ENCODE data around the gene SIPA1.

The SIPA1 gene

DNA sequence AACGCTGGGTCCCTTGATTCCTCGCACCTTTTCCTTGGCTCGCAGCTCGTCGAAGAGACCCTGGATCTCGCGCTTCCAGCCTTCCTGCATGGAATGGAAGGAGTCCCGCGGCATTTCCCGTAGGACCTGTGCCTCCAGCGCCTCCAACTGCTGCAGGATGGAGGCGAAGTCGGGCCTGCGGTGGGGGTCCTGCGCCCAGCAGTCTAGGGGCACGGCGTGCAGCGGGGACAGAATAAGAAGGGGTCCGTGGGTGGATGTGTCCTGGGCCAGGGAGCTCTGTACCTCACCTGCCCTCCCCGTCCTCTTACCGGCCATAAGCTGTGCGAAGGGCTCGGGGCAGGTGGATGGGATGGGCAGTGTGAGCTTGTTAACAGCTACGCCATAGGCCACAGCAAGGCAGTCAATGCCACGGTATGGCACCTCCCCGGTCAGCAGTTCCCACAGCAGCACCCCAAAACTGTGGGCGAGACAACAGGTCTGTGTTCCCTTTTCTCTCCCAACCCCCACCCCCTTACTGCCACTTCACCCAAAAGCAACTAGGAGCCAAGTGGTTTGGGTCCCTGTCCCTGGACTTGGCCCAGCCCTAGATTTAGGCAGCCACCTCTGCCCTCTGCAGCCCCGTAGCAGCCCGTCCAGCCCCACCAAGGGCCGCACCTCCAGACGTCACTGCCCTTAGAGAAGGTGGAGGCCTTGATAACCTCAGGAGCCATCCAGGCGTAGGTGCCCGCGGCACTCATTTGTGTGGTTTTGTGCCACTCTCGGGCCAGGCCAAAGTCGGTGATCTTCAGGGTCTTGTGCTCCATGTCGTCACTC is 30.1 kb upstream of the SIPA1 start:
- no peak for DNase-seq

DNA sequence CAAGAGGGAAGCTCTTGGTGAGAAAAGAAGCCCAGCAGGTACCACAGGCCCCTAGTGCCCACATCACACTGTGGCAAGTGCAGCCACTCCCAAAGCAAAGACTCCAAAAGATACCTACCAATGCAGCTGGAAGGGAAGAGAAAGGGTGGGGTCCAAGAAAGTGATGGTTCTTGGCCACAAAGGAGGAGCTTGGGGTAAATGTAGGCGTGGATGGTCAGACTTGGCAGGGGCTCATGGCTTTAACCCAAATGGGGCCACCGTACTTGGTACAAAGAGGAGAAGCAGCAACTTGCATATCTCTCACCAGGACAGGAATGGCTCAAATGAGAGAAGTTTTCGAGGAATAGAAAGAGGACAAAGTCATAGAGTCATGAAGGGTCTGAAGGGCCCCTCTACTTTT is 28.7 kb upstream of the SIPA1 start:
- no peak for DNase-seq

DNA sequence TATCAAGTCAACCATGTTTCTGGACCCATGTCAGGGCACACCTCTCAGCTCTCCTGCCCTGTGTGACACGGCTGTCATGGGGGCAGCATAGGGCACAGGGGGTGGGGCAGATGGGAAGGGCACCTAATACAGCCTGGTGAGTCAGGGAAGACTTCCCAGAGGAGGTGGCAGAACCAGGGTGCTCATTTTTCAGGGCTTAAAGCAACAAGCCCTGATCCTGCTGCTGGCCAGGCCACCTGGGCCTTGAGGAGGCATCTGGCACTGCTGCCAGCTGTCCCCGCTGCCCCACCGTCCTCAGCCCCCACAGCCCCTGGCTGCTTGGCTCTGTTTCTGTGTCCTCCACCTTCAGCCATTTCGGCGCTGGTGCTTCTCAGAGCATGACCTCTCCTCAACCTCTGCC is 28.2 kb upstream of the SIPA1 start:
- no peak for DNase-seq

DNA sequence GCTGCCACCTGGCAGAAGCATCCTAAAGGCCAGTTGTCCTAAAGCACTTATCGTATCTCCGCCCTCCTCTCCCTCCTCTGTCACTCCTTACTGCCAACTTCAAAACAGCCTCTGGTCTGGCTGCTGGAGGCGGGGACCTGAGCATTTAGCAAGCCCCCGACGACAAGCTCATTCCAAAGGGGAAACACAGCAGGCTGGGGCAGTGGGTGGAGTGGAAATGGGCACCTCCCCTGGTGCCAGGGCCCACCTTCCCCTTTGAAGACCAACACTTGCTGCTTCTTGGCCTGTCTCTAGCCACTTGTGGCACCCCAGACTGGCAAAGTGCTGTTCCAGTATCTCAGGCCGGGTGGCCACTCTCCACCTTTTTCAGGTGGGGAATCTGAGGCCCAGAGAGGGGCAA is 27.5 kb upstream of the SIPA1 start:
- no peak for DNase-seq

DNA sequence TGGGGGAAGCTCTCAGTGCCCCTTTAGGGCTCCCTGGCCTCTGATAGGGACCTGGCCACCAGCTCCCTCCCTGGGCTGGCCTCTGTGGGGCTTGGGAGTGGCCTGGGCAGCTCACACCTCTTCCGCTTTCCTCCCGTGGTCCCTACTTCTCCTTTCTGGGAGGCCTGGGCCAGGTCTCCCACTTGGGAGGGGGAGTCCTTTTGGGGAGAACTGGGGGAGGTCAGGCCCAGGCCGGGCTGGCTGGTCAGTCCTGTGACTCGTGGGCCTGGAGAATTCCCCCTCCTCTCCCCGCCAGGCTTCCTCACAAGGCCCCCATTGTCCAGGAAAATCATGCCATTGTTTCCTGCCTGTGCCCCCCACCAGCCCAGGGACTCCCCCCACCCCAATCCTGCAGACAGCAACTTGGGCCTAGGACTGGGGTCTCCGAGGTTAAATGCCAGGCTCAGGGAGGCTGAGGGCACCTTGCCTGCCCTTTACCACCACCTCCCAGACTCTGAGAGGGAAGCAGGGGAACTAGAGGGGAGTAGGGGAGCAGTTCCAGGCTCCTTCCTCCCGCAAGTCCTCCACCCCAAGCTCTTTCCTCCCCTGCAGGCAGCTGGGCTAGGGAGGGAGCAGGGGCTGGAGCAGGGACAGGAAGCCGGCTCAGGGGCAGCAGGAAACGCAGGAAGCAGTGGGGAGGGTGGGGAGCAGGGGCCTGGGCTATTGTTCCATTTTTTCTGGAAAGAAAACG is 26.7 kb upstream of the SIPA1 start:
- no peak for DNase-seq

DNA sequence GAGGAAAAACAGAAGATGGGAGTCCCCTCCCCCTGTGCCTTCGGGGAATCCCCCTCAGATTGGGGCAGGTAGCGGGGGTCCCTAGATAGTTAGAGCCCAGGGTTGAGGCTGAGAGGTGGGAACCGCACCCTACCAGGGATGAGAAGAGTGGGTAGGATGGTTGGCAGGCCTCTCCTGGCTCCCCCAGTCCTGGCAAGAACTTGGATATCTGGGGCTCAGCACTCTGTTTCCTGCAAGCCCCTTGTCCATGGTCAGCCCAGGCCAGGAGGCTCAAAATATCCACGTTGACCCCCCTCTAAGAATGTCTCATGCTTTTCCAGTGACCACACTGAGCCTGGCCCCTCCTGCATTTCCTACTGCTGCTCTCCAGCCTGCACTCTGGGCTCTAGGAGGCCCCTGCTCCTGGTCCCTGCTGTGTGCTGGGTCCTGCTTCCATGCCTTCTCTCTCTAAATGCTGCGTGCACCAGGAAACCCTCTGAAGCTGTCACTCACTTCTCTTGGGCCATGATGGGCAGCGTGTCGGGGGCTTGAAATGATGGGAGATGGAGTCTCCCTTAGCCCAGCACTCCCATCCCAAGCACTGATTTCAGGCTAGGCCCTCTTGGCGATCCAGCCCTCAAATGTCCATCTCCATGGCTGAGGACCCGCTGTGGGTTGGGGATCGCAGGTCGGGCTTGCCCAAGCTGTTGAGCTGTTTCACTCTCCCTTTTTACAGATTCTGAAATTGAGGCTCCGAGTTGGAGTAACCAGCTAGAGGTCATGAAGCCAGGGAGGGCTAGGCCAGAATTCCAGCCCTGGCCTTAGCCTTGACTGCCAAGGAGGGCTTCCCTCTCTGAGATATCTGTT is 25.9 kb upstream of the SIPA1 start:
- no peak for DNase-seq

DNA sequence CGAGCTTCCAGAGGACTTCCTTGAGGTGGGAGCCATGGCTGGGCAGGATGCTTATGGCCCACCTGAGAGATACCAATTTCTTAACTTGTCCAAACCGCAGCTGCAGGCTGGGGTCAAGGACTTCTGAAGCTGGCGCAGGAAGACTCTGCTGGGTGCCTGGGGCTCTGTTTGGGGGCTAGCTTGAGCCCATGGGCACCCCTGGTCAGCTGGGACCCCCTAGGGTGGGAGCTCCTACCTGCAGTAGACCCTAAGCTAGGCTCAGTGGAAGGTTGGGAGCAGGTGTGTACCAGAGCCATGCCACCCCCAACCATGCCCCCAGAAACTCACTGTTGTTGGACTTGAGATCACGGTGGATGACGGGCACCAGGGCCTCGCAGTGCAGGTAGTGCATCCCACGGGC is 25.2 kb upstream of the SIPA1 start:
- DNase-seq: no peak

DNA sequence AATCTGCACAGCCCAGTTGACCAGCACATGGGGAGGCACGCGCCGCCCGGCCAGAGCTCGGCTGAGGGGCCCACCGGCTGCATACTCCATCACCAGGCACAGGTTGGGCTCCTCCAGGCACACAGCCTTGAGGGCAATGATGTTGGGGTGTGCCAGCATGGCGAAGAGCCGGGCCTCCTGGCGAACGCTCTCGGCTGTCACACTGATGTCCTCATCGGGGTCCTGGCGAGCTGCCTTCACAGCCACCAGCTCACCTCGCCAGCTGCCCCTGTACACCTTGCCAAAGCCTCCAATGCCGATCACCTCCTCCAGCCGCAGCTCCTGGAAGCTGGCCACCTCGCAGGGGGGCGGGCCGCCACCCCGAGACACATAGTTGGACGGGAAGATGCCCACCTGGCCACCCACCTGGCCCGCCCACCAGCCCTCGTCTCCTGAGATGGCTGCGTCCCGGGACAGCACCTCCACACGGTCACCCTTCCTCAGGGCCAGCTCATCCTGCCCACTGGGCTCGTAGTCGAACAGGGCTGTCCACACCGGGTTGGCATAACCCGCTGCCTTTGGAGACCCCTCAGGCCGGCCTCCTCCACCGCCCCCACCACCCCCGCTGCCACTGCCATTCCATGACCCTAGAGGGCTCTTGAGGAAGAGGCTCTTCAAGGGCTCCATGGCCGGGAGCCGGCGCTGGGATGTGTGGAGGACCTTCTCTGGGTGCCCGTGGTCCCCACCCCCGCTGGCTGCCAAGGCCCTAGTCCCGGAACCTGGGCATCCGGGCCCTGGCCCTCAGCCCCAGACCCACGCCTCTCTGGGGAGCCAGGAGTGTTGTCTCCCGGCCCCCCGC is 24.6 kb upstream of the SIPA1 start:
- no peak for DNase-seq

DNA sequence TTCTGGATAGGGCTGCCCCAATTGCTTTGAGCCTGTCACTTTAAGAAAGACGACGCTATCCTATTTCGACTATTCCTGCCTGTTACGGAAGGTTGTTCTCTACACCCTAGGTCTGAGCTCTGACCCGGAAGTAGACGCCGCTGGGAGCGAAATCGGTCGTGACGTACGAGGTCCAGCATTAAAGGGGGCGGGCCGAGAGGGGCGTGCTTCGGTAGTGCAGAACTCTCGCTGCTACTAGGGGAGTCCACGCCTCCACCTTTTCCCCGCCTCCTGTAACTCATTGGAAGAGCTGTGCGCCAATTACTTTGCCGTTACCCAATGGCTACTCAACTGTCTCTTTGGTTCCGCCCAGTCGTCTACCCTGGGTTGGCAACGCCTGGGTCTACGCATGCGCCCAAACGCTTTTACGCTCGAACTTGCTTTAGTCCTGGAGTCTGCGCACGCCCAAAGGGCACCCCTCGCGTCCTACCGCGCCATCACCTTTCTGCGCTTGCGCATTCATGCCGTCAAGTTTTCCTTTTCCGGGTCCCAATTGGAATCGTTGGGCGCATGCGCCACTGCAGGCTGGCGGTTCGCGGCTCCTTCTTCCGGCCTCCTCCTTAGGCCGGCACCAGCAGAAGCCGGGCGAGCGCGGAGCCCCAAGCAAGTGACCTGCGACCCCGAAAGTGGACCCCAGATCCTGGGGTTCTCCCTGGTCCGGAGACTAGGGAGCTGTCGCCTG is 22.5 kb upstream of the SIPA1 start, which contains the start of gene PCNX3:
Gene PCNX3 (plus strand): TSS at position 548 of the 721 bp plus-strand sequence. CDS start 536 bp downstream, outside the sequence.
- peak; percentile 100 for DNase-seq

DNA sequence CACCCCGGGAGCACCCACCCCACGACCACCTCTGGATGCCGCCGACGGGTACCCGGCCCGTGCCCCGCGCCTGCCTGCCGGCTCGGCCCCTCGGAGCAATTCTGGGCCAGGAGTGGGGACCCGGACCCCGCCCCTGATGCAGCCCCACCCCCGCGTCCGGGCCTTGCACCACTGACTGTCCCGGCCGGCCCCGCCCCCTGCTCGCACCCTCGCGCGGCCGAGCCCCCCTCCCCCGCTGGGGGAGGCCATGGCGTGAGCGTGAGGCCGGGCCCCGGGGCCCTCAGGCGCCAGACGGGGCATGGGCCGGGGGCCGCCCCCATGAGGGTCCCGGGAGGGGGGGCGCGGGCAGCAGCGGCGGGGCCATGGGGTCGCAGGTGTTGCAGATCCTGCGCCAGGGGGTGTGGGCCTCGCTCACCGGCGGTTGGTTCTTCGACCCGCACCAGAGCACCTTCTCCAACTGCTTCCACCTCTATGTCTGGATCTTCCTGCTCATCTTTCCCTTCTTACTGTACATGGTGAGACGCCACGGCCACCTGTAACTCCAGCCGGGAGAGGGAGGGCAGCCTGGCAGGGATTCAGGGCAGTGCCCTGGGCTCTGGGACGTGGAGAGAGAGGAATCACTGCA is 21.8 kb upstream of the SIPA1 start:
- no peak for DNase-seq

DNA sequence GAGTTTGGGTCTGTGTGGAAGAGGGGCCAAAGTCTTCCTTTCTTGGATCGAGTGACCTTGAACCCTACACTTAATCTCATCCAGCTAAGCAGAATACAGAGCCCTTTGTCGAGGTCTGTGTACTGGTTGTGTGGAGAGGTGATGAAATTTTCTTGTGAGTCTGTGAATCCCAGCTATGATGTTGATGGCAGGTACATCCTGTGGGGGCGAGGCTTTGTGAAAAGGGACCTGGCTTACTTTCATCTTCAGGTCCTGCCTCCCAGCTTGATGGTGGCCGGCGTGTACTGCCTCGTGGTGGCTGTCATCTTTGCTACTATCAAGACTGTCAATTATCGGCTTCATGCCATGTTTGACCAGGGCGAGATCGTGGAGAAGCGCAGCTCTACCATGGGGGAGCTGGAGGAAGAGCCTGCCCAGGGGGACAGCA is 21.3 kb upstream of the SIPA1 start:
- no peak for DNase-seq

DNA sequence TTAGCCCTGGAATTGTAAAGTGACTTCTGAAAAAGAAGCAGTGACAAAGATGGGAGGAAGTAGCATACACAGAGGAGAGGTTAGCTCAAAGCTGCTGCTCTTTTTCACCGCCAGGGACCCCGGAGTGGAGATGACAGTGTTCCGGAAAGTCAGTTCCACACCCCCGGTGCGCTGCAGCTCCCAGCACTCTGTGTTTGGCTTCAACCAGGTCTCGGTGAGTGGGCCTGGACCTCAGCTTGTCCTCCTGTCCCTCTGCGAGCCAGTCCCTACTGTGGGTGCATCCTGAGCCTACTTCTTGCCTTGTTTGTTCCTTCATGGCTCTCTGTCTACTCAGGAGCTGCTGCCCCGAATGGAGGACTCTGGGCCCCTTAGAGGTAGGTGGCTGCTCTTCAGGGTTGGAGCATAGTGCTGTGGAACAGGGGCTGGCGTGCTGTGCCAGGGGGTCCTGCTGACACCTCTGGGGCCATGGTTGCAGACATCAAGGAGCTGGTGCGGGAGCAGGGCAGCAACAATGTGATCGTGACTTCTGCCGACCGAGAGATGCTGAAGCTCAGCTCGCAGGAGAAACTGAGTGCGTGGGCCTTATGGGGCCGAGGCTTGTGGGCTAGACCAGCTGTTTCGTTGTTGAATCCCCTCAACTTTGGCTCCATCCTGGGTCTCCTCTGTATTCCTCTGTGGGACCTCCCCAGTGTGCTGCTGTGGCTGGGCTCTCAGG is 20.6 kb upstream of the SIPA1 start:
- no peak for DNase-seq

DNA sequence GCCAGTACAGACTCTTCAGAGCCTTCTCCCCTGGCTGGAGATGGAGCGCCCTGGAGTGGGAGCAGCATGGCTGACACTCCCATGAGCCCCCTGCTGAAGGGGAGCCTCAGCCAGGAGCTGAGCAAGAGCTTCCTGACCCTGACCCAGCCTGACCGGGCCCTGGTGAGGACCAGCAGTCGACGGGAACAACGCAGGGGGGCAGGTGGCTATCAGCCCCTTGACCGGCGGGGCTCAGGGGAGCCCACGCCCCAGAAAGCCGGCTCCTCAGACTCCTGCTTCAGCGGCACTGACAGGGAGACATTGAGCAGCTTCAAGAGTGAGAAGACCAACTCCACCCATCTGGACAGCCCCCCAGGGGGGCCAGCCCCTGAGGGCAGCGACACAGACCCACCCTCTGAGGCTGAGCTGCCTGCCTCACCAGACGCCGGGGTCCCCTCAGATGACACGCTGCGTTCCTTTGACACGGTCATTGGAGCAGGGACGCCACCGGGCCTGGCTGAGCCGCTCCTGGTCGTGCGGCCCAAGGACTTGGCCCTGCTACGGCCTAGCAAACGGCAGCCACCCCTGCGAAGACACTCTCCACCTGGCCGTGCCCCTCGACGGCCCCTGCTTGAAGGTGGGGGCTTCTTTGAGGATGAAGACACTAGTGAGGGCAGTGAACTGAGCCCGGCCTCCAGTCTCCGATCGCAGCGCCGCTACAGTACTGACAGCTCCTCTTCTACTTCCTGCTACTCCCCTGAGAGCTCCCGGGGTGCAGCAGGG is 19.7 kb upstream of the SIPA1 start:
- no peak for DNase-seq

DNA sequence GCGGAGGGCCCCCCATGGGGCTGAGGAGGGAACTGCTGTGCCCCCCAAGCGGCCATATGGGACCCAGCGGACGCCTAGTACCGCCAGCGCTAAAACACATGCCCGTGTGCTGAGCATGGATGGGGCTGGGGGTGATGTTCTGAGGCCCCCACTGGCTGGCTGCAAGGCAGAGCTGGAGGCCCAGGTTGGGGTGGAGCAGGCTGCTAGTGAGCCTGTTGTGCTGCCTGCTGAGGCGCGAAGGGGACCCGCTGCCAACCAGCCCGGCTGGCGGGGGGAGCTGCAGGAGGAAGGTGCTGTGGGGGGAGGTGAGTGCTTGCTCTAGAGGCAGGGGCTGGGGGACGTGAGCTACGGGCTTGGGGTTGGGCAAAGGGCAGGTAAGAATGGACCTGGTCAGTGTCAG is 19.1 kb upstream of the SIPA1 start:
- no peak for DNase-seq

DNA sequence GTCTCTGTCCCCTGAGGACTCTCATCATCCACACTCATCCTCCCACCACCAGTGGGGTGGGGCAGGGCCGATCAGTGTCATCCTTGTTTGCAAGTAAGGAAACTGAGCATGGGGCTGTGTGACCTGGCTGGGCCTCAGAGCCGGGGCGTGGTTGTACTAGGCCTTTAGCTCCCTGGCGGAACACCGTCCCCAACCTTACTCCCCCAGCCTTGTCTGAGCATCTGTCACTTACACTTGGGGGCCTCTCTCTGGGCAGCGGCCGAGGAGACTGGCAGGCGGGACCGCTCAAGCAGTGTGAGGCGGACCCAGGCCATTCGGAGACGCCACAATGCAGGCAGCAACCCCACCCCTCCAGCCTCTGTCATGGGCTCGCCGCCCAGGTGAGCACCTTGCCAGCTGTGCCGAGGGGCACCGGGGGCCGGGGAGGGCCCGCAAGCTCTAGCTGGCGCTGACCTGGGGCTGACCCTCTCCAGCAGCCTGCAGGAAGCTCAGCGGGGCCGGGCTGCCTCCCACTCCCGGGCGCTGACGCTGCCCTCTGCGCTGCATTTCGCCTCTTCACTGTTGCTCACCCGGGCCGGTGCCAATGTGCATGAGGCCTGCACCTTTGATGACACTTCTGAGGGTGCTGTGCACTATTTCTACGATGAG is 18.5 kb upstream of the SIPA1 start:
- no peak for DNase-seq

DNA sequence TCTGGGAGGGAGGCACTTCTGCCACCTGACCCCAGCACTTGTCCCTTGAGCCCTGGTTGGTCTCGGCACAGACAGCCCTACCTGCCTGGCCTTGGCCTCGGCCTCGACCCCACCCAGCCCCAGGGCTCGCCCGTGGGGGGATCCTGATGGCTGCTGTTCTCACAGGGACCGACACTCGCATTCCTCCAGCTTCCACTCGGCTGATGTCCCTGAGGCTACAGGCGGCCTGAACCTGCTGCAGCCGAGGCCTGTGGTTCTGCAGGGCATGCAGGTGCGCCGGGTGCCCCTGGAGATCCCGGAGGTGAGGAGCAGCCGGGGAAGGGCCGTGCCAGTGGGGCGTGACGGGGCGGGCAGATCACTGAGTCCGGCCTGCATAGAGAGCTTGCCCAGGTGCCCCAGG is 17.2 kb upstream of the SIPA1 start:
- no peak for DNase-seq

DNA sequence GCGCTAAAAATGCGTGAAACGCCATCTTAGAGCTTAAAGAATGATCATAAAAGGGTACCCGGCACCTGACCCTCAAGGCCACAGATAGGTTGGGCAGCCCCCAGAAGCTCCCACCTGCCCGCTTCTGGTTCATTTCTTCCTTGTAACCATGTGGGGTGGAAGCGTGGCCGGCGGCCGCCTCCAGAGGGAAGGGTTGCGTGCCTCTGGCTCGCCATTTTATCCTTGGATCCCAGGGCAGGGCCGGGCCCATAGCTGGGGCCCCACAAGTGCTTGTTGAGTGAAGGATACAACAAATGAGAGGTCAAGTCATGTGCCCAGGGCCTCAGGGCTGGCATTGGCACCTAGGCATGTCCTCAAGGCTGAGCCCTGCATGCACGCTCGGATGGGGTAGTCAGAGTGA is 16.4 kb upstream of the SIPA1 start:
- DNase-seq: no peak

DNA sequence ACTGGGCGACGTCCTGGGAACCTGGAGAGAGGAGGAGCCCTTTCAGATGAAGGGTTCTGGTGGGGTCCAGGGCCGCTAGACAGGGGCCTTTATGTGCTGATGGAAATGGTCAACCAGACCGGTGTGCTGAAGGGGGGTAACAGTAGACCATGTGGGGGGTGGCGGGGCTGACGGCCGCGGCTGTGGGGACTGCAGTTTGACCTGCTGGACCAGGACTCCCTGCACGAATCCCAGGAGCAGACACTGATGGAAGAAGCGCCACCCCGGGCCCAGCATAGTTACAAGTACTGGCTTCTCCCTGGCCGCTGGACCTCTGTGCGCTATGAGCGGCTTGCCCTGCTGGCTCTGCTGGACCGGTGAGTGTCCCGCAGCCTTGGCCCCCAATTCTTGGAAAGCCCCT is 15.9 kb upstream of the SIPA1 start:
- no peak for DNase-seq

DNA sequence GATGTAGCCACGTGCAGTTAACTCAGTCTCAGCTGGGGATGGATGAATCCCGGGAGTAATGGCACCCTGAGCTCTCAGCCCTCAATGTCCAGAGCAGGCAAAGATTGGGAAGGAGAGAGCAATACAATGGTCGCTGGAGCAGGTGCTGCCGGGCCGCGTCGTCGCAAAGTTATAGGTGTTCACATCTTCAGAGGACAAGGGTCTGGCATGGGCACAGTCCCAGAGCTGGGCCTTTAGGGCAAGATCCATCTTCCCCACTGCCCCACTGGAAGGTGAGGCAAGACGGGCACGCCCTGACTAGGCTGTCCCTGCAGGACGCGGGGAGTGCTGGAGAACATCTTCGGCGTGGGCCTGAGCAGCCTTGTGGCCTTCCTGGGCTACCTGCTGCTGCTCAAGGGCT is 14.7 kb upstream of the SIPA1 start:
- DNase-seq: no peak
